Endodermal cell (in vitro differentiated cells): ENCODE data around the gene RXRA. TPM values are rescaled to one million over a fixed set of nuclear protein-coding genes. Genes with fewer than 3 reads are reported as not detected.

Experiments
- DNase-seq: peaks from one replicate; pipeline ENCODE4 v3.0.0-alpha.2; 2017
- H3K27ac ChIP-seq: 2 replicates; pipeline ENCODE4 v1.5.1; 2013; ENCODE audit warnings: mild to moderate bottlenecking, low read depth, low read length, moderate library complexity
- H3K27me3 ChIP-seq: 2 replicates; pipeline ENCODE4 v1.6.1; 2013; ENCODE audit warnings: mild to moderate bottlenecking, low read length, moderate library complexity; ENCODE audit not compliant: insufficient read depth, control insufficient read depth, poor library complexity, severe bottlenecking
- H3K36me3 ChIP-seq: 2 replicates; pipeline ENCODE4 v1.7.0; 2013; ENCODE audit warnings: mild to moderate bottlenecking, low read length, moderate library complexity; ENCODE audit not compliant: control insufficient read depth, insufficient read depth
- H3K4me1 ChIP-seq: one replicate; pipeline ENCODE4 v1.7.0; 2013; ENCODE audit warnings: low read length; ENCODE audit not compliant: control insufficient read depth, insufficient read depth
- H3K4me3 ChIP-seq: 2 replicates; pipeline ENCODE4 v1.5.1; 2013; ENCODE audit warnings: mild to moderate bottlenecking, low read length, moderate library complexity
- H3K9ac ChIP-seq: 2 replicates; pipeline ENCODE4 v1.6.1; 2013; ENCODE audit warnings: mild to moderate bottlenecking, low read length, moderate library complexity; ENCODE audit not compliant: poor library complexity, severe bottlenecking; ENCODE audit errors: extremely low read depth
- H3K9me3 ChIP-seq: 2 replicates; pipeline ENCODE4 v1.6.1; 2013; ENCODE audit warnings: mild to moderate bottlenecking, low read length, moderate library complexity; ENCODE audit not compliant: control insufficient read depth
- H3K27ac Mint-ChIP-seq: 2 replicates; pipeline ENCODE4 v1.8.0; 2020; ENCODE audit warnings: mixed read lengths
- H3K27me3 Mint-ChIP-seq: 2 replicates; pipeline ENCODE4 v1.8.0; 2021; ENCODE audit warnings: mild to moderate bottlenecking, mixed read lengths; ENCODE audit not compliant: insufficient read depth
- H3K36me3 Mint-ChIP-seq: 2 replicates; pipeline ENCODE4 v1.8.0; 2020; ENCODE audit warnings: low read depth, mixed read lengths
- H3K4me1 Mint-ChIP-seq: 2 replicates; pipeline ENCODE4 v1.8.0; 2020; ENCODE audit warnings: mixed read lengths
- H3K4me3 Mint-ChIP-seq: 2 replicates; pipeline ENCODE4 v1.8.0; 2020; ENCODE audit warnings: mild to moderate bottlenecking, moderate library complexity, mixed read lengths
- H3K9me3 Mint-ChIP-seq: 2 replicates; pipeline ENCODE4 v1.8.0; 2020; ENCODE audit warnings: mild to moderate bottlenecking, mixed read lengths
- WGBS, 2 experiments: methylation state at CpG; one replicate each; pipeline versions ENCODE4 v1.1.5 to v1.1.7; 2013; ENCODE audit warnings: missing lambda C conversion rate in 2 of 2, mixed read lengths in 1 of 2; ENCODE audit not compliant: insufficient coverage in 1 of 2, insufficient read length in 1 of 2; 5-methylcytosine and 5-hydroxymethylcytosine counted together
- total RNA-seq, 2 donors: library from RNA; stranded (reverse); fragmentation: NEBNext Ultra II Directional in 1 of 2; extraction: Animal tissue kit (Norgen Biotek cat#: 25700) in 1 of 2; gene quantifications; 2 replicates in 1 of 2; 3 replicates in 1 of 2; pipeline ENCODE4 v1.2.1, GENCODE V29; 2021
- TF ChIP-seq, protein P1 (sequence below): fragments of 200-600 bp; sonication (generic); conservative IDR thresholded peaks from 2 replicates; pipeline ENCODE4 v1.5.0; 2021; ENCODE audit warnings: antibody characterized with exemption, mild to moderate bottlenecking

The RXRA gene
- total RNA-seq, 2 donors from 2014 or later = 58.3 to 70.6 TPM

DNA sequence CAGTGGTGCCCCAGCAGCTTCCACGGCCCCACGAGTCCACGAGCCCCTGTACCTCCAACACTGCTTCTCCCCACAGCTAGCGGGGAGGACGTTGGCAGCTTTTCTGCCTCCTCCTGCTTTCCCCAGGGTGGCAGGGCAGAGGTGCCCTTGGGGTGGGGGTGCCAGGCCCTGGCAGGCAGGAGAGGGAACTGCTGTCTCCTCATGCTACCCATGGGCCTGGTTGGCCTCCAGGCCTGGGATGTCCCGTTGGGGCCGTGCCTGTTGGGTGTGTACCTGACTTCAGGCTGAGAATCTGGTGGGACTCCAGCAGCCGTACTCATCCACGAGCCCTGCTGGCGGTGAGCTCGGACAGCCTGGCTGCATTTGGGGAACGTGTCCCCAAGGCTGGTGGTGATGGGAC, 27.3 kb downstream of the RXRA start:
- Histone ChIP-seq H3K27ac (no peak overlapping the region), H3K27me3 (no peaks in the 10 kb centered on the region), H3K36me3 (no peaks in the 10 kb centered on the region), H3K4me3 (no peak overlapping the region), H3K9ac (no peak overlapping the region), H3K4me1 (peaks cover 9% of the 10 kb centered on the region), H3K9me3 (no peaks in the 10 kb centered on the region)
- Mint-ChIP-seq H3K27me3 (no peaks in the 10 kb centered on the region), H3K4me3 (no peak overlapping the region), H3K9me3 (no peaks in the 10 kb centered on the region), H3K36me3 (no peaks in the 10 kb centered on the region), H3K4me1 (peaks cover 15% of the 10 kb centered on the region), H3K27ac (peak overlapping the region; percentile 58)
- TF ChIP-seq, protein P1, sequence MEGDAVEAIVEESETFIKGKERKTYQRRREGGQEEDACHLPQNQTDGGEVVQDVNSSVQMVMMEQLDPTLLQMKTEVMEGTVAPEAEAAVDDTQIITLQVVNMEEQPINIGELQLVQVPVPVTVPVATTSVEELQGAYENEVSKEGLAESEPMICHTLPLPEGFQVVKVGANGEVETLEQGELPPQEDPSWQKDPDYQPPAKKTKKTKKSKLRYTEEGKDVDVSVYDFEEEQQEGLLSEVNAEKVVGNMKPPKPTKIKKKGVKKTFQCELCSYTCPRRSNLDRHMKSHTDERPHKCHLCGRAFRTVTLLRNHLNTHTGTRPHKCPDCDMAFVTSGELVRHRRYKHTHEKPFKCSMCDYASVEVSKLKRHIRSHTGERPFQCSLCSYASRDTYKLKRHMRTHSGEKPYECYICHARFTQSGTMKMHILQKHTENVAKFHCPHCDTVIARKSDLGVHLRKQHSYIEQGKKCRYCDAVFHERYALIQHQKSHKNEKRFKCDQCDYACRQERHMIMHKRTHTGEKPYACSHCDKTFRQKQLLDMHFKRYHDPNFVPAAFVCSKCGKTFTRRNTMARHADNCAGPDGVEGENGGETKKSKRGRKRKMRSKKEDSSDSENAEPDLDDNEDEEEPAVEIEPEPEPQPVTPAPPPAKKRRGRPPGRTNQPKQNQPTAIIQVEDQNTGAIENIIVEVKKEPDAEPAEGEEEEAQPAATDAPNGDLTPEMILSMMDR = no peak
- DNase-seq = no peak
- 91 to 94% methylated on average over 11 to 12 of the region's 12 CpGs for WGBS, 2 experiments

DNA sequence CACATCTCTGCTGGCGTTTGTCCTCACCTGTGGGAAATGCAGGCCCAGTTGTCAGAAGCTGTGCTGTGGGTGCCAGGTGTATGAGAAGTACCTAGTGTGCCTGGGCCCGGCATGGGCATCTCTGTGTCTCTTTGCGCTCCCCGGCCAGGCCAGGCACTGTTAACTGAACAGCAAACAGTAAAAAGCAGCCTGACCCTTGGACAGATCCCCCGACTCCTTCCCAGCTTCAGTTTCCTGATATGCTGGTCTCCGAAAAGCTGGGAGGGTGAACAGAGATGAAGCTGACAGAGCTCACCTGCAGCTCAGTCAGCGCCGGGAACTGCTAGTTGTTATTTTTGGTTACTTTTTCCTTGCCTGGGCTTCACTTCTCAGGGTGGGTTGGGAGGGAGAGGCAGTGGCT, 28.9 kb downstream of the RXRA start:
- Histone ChIP-seq H3K9me3 (no peaks in the 10 kb centered on the region), H3K36me3 (no peaks in the 10 kb centered on the region), H3K27me3 (no peaks in the 10 kb centered on the region), H3K9ac (no peak overlapping the region), H3K4me1 (peaks cover 9% of the 10 kb centered on the region), H3K27ac (no peak overlapping the region), H3K4me3 (no peak overlapping the region)
- Mint-ChIP-seq H3K4me3 (no peak overlapping the region), H3K27me3 (no peaks in the 10 kb centered on the region), H3K4me1 (peaks cover 21% of the 10 kb centered on the region), H3K36me3 (no peaks in the 10 kb centered on the region), H3K27ac (peak overlapping the region; percentile 75), H3K9me3 (no peaks in the 10 kb centered on the region)
- TF ChIP-seq, protein P1 = no peak
- no peak for DNase-seq
- WGBS, 2 experiments = 91 to 93% methylated on average over 8 of the region's 8 CpGs

DNA sequence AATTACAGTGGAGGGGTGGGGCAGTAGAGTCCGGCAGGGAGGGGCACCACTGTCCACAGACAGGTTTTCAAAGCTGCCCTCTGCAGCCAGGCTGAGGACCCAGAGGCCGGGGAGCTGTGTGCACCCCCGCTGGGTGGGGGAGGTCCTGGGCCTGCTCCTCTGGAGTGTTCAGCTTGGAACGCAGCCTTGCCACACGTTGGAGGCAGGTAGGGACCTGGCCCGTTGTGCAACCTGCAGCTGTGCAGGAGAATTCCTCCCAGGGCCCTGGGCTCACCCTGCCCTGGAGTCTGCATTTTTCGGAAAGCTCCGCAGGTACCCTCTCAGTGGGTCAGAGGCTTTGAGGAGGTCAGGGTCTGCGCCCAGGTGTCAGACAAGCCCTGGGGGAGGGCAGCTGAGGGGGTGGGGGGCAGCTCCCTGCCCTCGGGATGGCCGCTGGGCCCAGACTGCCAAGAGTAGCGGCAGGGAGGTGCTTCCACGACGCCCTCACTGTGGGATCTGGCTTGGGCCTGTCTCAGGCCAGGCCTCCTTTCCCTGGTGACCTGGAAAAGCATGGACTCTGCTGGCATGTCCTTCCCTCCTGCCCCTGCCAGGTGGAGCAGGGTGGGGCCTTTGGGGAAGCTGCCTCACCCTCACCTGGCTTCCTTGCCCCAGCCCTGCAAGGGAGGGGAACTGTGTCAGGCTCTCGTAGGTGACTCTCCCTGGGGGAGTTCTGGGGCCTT, 29.5 kb downstream of the RXRA start:
- Mint-ChIP-seq H3K27me3 (no peaks in the 10 kb centered on the region), H3K27ac (no peak overlapping the region), H3K36me3 (no peaks in the 10 kb centered on the region), H3K4me3 (no peak overlapping the region), H3K4me1 (peaks cover 20% of the 10 kb centered on the region), H3K9me3 (no peaks in the 10 kb centered on the region)
- 82 to 86% methylated on average over 10 to 15 of the region's 15 CpGs for WGBS, 2 experiments
- peaks cover 9% of the 10 kb centered on the region for H3K4me1 ChIP-seq
- no peaks in the 10 kb centered on the region for H3K27me3 ChIP-seq
- peak; percentile 61 for DNase-seq
- no peaks in the 10 kb centered on the region for H3K36me3 ChIP-seq
- no peaks in the 10 kb centered on the region for H3K9me3 ChIP-seq
- no peak overlapping the region for H3K27ac ChIP-seq
- no peak overlapping the region for H3K4me3 ChIP-seq
- TF ChIP-seq, protein P1 = no peak
- H3K9ac ChIP-seq = no peak overlapping the region
